ENCODE data around the gene ZNF618.

ZNF618 gene

DNA sequence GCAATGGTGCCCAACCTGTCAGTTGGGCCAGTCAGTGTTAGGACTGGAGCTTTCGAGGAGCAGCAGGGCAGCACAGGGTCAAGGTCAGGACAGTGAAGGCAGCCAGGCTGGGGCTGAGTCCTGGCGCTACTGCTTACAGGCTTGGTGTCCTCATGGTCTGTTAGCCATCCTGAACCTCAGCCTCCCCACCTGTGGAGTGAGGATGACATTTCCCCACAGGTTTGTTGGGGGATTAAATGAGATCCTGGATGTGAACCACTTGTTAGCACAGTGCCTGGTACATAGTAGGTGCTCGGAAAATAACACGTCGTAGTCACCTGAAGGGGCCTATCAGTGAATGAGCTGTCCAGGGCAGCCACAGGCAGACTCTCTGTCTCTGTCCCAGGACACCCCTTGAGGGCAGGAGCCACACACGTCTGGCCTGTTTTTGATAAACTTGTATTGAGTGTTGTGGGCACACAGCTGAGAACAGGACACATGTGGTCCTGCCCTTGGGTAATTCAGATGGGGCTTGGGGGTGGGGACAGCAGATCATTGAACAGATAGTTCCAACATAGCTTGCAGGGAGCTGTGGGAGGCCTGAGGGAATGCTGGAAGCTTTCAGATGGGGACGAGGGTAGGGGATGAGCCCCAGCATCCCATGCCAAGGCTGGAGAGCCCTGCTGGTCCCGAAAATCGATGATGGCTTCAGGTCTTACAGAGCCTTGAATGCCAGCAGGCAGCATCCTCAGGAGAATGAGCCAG lies 132.7 kb downstream of the ZNF618 start:
- peaks cover 7% of the 10 kb centered on the region for H3K4me1 Mint-ChIP-seq (ENCODE audit: low read depth)
- peaks cover 5% of the 10 kb centered on the region for H3K36me3 Mint-ChIP-seq (ENCODE audit: low read depth)
- H3K4me3 Mint-ChIP-seq: no peak overlapping the region
- H3K27ac Mint-ChIP-seq: no peak overlapping the region
- peaks cover 8% of the 10 kb centered on the region for H3K27me3 Mint-ChIP-seq
- H3K9me3 Mint-ChIP-seq: no peaks in the 10 kb centered on the region
- intact Hi-C loops (cut with micrococcal nuclease): no loop called here

DNA sequence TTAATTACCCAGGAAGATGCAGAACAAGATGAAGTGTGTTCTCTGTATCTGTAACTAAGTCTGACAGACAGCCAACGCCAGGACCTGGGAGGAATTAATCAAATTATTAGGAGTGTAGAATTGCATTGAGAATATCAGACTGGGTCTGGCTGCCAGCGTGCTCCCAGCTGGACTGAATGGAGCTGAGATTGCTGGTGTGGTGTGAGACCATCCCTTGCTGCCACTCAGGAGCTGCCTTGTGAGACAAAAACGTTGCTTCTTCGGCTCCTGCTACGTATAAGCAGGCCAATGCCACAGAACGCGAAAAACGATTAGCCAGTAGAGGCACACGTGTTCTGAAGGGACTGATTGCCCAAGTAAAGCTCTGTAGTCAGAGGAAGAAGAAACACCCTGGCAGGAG lies 135.2 kb downstream of the ZNF618 start:
- H3K4me3 Mint-ChIP-seq: no peak overlapping the region

DNA sequence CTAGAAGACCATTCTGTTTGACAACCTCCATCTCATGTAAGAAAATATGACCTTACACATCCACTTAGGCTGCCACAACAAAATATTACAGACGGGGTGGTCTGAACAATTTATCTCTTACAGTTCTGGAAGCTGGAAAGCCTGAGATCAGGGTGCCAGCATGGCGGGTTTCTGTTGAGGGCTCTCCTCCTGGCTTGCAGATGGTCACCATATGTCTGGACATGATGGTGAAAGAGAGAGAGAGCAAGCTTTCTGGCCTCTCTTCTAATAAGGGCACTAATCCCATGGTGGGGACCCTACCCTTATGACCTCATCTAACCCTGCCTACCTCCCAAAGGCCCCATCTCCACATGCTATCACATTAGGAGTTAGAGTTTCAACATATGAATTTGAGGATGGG lies 136.0 kb downstream of the ZNF618 start:
- no peak overlapping the region for H3K4me3 Mint-ChIP-seq
- peaks cover 15% of the 10 kb centered on the region for H3K36me3 Mint-ChIP-seq (ENCODE audit: low read depth)
- H3K27ac Mint-ChIP-seq: no peak overlapping the region
- H3K9me3 Mint-ChIP-seq: no peaks in the 10 kb centered on the region
- intact Hi-C loops (cut with micrococcal nuclease): no loop called here
- H3K4me1 Mint-ChIP-seq (ENCODE audit: low read depth): no peaks in the 10 kb centered on the region
- no peaks in the 10 kb centered on the region for H3K27me3 Mint-ChIP-seq

More for the DNA sequence above, 135.2 kb downstream of the ZNF618 start:
- no peak overlapping the region for H3K27ac Mint-ChIP-seq
- intact Hi-C loops (cut with micrococcal nuclease): no loop called here
- H3K4me1 Mint-ChIP-seq (ENCODE audit: low read depth): no peaks in the 10 kb centered on the region
- no peaks in the 10 kb centered on the region for H3K9me3 Mint-ChIP-seq
- H3K27me3 Mint-ChIP-seq: no peaks in the 10 kb centered on the region
- peaks cover 10% of the 10 kb centered on the region for H3K36me3 Mint-ChIP-seq (ENCODE audit: low read depth)

DNA sequence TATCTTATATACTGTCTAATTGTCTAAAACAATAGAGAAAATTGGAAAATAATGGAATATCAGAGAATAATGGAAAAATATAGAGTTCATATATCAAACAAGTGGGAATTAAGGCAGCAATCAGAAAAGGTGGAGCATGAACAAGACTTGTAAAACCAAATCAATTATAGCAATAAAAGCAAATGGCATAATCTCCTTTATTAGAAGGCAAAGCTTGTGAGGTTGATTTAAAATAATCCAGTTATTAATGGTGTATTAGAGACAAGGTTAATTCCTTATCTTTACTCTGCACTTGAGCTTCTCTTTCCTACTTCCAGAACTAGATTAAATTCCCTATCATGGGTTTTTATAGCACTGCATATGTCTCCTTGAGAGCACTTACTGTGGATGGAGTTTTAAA lies 137.9 kb downstream of the ZNF618 start:
- H3K4me3 Mint-ChIP-seq: no peak overlapping the region
- no peaks in the 10 kb centered on the region for H3K9me3 Mint-ChIP-seq
- no peak overlapping the region for H3K27ac Mint-ChIP-seq
- no peaks in the 10 kb centered on the region for H3K27me3 Mint-ChIP-seq
- H3K36me3 Mint-ChIP-seq (ENCODE audit: low read depth): peaks cover 15% of the 10 kb centered on the region
- no peaks in the 10 kb centered on the region for H3K4me1 Mint-ChIP-seq (ENCODE audit: low read depth)
- intact Hi-C loops (cut with micrococcal nuclease): no loop called here

DNA sequence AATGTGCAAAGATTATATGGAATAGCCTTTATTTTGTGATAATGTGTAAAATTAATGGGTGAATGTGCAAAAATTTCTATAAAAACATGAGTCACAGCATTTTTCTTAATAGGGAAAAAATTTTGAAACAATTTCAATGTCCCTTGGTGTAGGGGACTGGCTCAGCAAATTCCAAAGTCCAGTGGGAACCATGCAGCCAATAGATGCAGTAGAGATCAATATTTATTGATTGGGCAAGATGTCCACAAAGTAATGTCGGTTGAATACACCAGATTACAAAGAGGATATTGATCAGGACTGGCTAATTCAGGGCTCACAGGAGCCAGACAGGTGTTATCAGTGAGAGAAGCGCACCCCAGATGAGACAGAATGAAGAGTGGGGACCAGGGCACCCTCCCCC lies 139.5 kb downstream of the ZNF618 start:
- Mint-ChIP-seq H3K4me3 (no peak overlapping the region), H3K9me3 (no peaks in the 10 kb centered on the region), H3K27me3 (no peaks in the 10 kb centered on the region), H3K36me3 (ENCODE audit: low read depth) (peaks cover 15% of the 10 kb centered on the region), H3K27ac (no peak overlapping the region), H3K4me1 (ENCODE audit: low read depth) (no peaks in the 10 kb centered on the region)
- intact Hi-C loops (cut with micrococcal nuclease): no loop called here

DNA sequence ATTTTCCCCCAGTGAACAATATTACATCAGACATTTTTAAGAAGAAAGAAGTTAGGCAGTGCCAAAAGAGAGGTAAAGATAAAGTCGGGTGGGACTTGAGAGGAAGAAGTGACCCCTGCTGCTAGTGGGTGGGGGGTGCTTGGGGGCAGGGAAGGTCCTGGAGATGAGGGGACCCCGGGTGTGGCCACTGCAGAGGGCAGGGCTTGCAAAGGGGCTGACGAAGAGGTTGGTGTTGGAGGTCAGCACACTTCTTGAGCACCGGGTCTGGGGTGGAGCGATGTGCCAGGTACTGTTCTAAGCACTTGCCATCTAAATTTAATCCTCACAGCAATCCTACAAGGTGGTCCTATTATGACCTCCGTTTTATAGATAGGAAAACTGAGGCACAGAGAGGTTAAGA lies 140.0 kb downstream of the ZNF618 start:
- H3K27ac Mint-ChIP-seq: no peak overlapping the region
- no peaks in the 10 kb centered on the region for H3K4me1 Mint-ChIP-seq (ENCODE audit: low read depth)
- intact Hi-C loops (cut with micrococcal nuclease): no loop called here
- H3K4me3 Mint-ChIP-seq: no peak overlapping the region
- H3K27me3 Mint-ChIP-seq: no peaks in the 10 kb centered on the region
- no peaks in the 10 kb centered on the region for H3K9me3 Mint-ChIP-seq
- H3K36me3 Mint-ChIP-seq (ENCODE audit: low read depth): peaks cover 15% of the 10 kb centered on the region

DNA sequence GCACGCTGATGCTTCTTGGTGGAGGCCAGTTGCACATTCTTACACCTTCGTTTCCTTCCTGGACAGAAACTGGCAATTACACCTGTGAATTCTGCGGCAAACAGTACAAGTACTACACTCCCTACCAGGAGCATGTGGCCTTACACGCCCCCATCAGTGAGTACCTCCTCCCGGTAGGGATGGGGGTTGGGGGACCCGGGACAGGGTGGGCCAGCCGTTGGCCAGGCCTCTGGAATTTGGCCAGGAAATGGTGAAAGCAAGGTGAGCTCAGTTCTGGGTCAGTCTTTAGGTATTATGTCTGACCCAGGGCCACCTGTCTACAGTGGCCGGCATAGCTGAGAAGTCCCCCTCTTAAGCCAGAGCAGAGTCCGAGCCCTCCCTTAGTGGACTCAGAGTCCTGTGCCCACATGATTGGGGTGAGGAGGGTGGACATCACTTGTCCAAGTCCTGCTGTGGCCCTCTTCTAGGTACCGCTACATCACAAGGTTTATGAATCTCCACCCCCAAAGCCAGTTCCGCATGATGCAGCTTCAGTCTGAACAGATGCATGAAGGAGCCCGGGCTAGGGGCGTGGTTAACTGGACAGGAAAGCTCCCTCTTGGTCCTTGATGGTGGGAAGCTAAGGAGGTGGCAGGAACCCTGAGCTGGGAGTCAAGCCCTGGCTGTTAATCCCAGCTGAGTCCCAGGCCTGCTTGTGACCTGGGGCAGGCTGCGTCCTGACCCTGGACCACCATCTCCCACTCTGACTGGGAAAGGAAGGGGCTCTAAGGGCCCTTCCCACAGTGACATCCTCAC lies 140.7 kb downstream of the ZNF618 start:
- no peak overlapping the region for H3K27ac Mint-ChIP-seq
- H3K4me1 Mint-ChIP-seq (ENCODE audit: low read depth): no peaks in the 10 kb centered on the region
- peaks cover 9% of the 10 kb centered on the region for H3K36me3 Mint-ChIP-seq (ENCODE audit: low read depth)
- intact Hi-C loops (cut with micrococcal nuclease): no loop called here
- H3K27me3 Mint-ChIP-seq: no peaks in the 10 kb centered on the region
- no peak overlapping the region for H3K4me3 Mint-ChIP-seq
- no peaks in the 10 kb centered on the region for H3K9me3 Mint-ChIP-seq

DNA sequence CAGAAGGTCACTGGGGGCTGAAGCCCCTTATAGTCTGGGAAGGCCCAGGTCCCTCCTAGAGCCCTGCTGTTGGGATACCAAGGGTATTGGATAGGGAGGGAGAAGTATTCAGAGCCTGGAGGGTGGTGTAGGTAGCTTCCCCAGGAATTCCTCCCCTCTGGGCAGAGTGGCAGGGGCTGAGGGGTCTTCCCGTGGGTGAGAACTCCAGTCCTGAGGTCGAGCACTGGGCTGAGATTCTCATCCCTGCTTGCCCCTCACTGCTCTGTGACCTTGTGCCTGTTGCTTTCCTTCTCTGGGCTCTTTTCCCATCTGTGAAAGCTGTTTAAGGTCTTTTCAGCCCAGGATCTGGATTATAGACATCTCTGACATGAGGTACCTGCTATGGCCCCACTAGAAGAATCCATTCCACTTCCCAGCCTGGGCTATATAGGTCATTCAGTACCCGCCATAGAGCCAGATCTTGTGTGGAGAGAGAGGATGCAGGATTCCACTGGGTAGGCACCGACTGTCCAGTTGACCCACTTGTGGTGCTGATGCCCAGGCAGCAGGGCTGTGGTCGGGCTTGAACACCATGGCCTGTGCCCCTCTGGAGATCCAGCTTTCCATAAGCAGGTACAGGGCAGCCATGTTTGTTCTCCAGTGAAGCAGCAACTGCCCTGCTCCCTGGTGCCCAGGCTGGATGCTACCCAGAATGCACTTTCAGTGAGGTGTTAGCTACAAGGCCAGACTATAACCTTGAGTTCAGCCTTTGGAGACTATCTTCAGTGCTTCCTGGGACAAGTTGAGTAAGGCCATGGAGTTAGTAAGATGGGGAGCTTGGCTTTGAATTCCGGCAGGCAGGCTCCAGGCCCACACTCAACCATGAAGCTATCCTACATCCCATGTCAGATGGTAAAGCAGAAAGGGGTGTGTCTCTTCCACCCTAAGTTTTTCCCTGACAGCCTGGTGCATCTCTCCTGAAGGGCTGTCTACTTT lies 141.9 kb downstream of the ZNF618 start:
- Mint-ChIP-seq H3K9me3 (peaks cover 5% of the 10 kb centered on the region), H3K27me3 (no peaks in the 10 kb centered on the region), H3K4me1 (ENCODE audit: low read depth) (no peaks in the 10 kb centered on the region), H3K4me3 (no peak overlapping the region), H3K27ac (no peak overlapping the region), H3K36me3 (ENCODE audit: low read depth) (peaks cover 9% of the 10 kb centered on the region)
- intact Hi-C loops (cut with micrococcal nuclease): no loop called here

DNA sequence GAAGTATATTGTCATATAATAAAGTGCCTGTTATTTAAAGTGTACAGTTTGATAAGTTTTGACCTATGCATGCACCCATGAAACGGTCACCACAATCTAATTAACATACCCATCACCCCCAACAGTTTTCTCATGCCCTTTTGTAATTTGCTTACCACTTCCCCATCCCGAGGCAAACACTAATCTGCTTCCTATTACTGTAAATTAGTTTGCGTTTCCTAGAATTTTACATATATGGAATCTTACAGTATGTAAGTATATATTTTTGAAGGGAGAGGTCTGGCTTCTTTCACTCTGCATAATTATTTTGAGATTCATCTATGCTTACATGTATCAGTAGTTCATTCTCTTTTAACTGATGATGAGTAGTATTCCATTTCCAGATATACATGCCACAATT lies 145.5 kb downstream of the ZNF618 start:
- Mint-ChIP-seq H3K27me3 (no peaks in the 10 kb centered on the region), H3K4me1 (ENCODE audit: low read depth) (no peaks in the 10 kb centered on the region), H3K27ac (no peak overlapping the region), H3K36me3 (ENCODE audit: low read depth) (peaks cover 18% of the 10 kb centered on the region), H3K9me3 (peaks cover 21% of the 10 kb centered on the region), H3K4me3 (no peak overlapping the region)
- intact Hi-C loops (cut with micrococcal nuclease): no loop called here

DNA sequence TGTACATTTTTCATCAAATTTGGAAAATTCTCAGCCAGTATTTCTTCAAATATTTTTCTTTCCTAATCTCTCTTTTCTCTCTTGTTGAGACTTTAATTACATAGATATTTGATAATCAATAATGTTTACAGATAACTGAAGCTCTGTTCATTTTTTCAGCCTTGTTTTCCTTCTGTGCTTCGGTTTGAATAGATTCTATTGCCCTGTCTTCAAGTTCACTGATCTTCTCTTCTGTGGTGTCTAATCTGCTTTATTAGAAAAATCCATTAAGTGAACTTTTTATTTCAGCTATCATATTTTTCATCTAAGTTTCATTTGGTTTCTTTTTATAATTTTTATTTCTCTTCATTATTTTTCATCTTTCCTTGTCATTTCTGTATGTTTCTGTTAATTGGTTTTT lies 147.9 kb downstream of the ZNF618 start:
- no peak overlapping the region for H3K4me3 Mint-ChIP-seq
- H3K27me3 Mint-ChIP-seq: no peaks in the 10 kb centered on the region
- H3K36me3 Mint-ChIP-seq (ENCODE audit: low read depth): peaks cover 19% of the 10 kb centered on the region
- peaks cover 21% of the 10 kb centered on the region for H3K9me3 Mint-ChIP-seq
- no peaks in the 10 kb centered on the region for H3K4me1 Mint-ChIP-seq (ENCODE audit: low read depth)
- intact Hi-C loops (cut with micrococcal nuclease): no loop called here
- no peak overlapping the region for H3K27ac Mint-ChIP-seq

DNA sequence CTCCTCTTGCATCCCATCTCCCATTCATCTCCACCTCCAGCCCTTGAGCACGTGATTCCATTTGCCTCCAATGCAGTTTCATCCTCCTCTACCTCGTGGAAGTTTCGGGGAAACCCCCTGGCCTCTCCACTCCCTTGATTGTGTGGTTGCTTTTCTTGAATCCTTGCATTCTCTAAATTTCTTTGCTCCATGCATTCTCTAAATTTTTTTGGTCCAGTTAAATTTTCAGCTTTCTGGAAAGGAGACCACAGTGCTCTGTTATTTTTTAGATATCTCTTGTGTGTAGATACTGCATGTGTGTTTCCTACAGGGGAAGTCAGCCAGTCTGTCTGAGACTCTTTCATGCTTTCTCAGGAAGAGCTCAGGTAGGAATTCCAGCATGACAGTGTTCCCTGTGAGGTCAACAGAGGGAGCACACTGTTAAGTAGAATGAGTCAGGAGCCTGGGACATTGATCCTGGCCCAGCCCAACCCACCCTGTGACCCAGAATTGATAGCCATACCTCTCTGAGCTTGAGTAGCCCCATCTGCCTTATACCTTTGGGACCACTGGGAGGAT lies 149.2 kb downstream of the ZNF618 start:
- intact Hi-C loops (cut with micrococcal nuclease): no loop called here
- H3K27me3 Mint-ChIP-seq: no peaks in the 10 kb centered on the region
- no peak overlapping the region for H3K4me3 Mint-ChIP-seq
- H3K27ac Mint-ChIP-seq: no peak overlapping the region
- no peaks in the 10 kb centered on the region for H3K4me1 Mint-ChIP-seq (ENCODE audit: low read depth)
- H3K9me3 Mint-ChIP-seq: peaks cover 21% of the 10 kb centered on the region
- peaks cover 24% of the 10 kb centered on the region for H3K36me3 Mint-ChIP-seq (ENCODE audit: low read depth)

DNA sequence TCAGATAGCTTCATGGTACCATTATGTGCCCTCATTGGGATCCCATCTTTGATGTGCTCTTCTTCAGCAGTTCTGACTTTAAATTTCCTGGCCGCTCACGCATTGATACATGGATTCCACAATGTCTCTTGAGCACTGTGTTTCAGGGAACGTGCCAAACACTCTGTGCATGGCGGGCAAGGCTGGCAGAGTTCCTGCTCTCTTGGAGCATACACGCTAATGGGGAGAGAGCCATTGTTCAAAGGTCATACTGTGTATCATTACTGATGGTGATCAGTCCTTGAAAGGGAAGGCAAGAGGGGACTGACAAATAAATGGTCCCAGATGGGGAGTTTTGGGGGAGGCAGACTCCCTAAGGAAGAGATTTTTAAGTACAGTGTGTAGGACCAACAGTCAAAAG lies 149.7 kb downstream of the ZNF618 start:
- no peaks in the 10 kb centered on the region for H3K27me3 Mint-ChIP-seq
- peaks cover 21% of the 10 kb centered on the region for H3K9me3 Mint-ChIP-seq
- intact Hi-C loops (cut with micrococcal nuclease): no loop called here
- H3K4me1 Mint-ChIP-seq (ENCODE audit: low read depth): no peaks in the 10 kb centered on the region
- no peak overlapping the region for H3K27ac Mint-ChIP-seq
- peaks cover 24% of the 10 kb centered on the region for H3K36me3 Mint-ChIP-seq (ENCODE audit: low read depth)
- H3K4me3 Mint-ChIP-seq: no peak overlapping the region

DNA sequence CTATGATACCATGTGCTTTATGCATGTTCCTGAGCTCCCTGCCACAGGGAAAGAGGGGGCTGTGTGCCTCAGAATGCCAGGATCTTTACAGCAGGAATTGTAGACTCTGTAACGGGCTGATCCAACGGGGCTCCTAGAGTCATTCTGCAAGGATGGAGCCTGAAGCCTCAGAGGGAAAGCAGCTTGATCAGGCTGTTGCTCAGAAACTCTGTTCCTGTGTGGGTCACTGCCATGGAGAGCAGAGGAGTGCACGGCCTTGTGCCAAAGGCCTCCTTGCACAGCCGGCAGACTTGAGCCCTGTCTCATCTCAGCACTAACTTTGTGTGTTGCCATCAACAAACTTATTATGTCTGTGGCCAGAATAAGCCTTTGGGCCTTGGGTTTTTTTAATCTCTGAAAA lies 150.2 kb downstream of the ZNF618 start:
- peaks cover 21% of the 10 kb centered on the region for H3K9me3 Mint-ChIP-seq
- no peak overlapping the region for H3K4me3 Mint-ChIP-seq
- H3K36me3 Mint-ChIP-seq (ENCODE audit: low read depth): peaks cover 24% of the 10 kb centered on the region
- no peaks in the 10 kb centered on the region for H3K4me1 Mint-ChIP-seq (ENCODE audit: low read depth)
- no peaks in the 10 kb centered on the region for H3K27me3 Mint-ChIP-seq
- no peak overlapping the region for H3K27ac Mint-ChIP-seq
- intact Hi-C loops (cut with micrococcal nuclease): no loop called here

Measured in dendritic cell treated with granulocyte-macrophage colony-stimulating factor and Interleukin-4, amounts not matched to agents 40 ng/mL and 50 ng/mL, for 4 days (primary cell).